DOHH2 (cell line): Measurements from ENCODE around the gene CDH22.

Experiments
- H3F3A ChIP-seq: fragments of 200-600 bp; sonication (generic), shearing (Covaris generic); 2 replicates; pipeline ENCODE4 v1.6.0; 2016; ENCODE audit warnings: antibody characterized with exemption, mild to moderate bottlenecking; ENCODE audit not compliant: control insufficient read depth, insufficient read depth
- H3K27ac ChIP-seq: fragments of 200-600 bp; sonication (generic); 2 replicates; pipeline ENCODE4 v1.5.1; 2014; ENCODE audit warnings: low read depth, mild to moderate bottlenecking, low read length, moderate library complexity
- H3K27me3 ChIP-seq: fragments of 200-600 bp; sonication (generic); 2 replicates; pipeline ENCODE4 v1.6.1; 2014; ENCODE audit warnings: mild to moderate bottlenecking, low read length, mixed read lengths; ENCODE audit not compliant: control insufficient read depth
- H3K36me3 ChIP-seq: fragments of 200-600 bp; sonication (generic); 2 replicates; pipeline ENCODE4 v1.6.1; 2014; ENCODE audit warnings: mild to moderate bottlenecking, low read length, moderate library complexity, mixed read lengths; ENCODE audit not compliant: control insufficient read depth
- H3K4me1 ChIP-seq: fragments of 200-600 bp; sonication (generic); 2 replicates; pipeline ENCODE4 v1.6.1; 2014; ENCODE audit warnings: mild to moderate bottlenecking, low read length, mixed read lengths; ENCODE audit not compliant: control insufficient read depth
- H3K4me2 ChIP-seq: fragments of 200-600 bp; sonication (generic); 2 replicates; pipeline ENCODE4 v1.6.0; 2014; ENCODE audit warnings: mild to moderate bottlenecking, low read length, moderate library complexity
- H3K4me3 ChIP-seq: fragments of 200-600 bp; sonication (generic); 2 replicates; pipeline ENCODE4 v1.5.1; 2014; ENCODE audit warnings: mild to moderate bottlenecking, low read length, mixed read lengths
- H3K79me2 ChIP-seq: fragments of 200-600 bp; sonication (generic); 2 replicates; pipeline ENCODE4 v1.6.1; 2014; ENCODE audit warnings: mild to moderate bottlenecking, low read length, mixed read lengths; ENCODE audit not compliant: control insufficient read depth
- H3K9me2 ChIP-seq: fragments of 200-600 bp; sonication (generic); replicated peaks from 2 replicates; pipeline ENCODE4 v1.6.1; 2014; ENCODE audit warnings: mild to moderate bottlenecking, low read length, mixed read lengths; ENCODE audit not compliant: control insufficient read depth
- H3K9me3 ChIP-seq: fragments of 200-600 bp; sonication (generic); 2 replicates; pipeline ENCODE4 v1.6.1; 2014; ENCODE audit warnings: antibody characterized with exemption, low read length, mixed read lengths; ENCODE audit not compliant: control insufficient read depth, insufficient read depth
- H4K20me1 ChIP-seq: fragments of 200-600 bp; sonication (generic); 2 replicates; pipeline ENCODE4 v1.6.0; 2014; ENCODE audit warnings: low read depth, mild to moderate bottlenecking, antibody characterized with exemption, low read length, moderate library complexity; ENCODE audit not compliant: control insufficient read depth, insufficient read depth
- CTCF ChIP-seq: fragments of 200-600 bp; sonication (generic); IDR thresholded peaks from one replicate; pipeline ENCODE4 v1.5.1; 2014; ENCODE audit warnings: antibody characterized with exemption, mild to moderate bottlenecking, low read depth, low read length; ENCODE audit not compliant: poor library complexity, severe bottlenecking
- EZH2phosphoT487 ChIP-seq: fragments of 200-600 bp; sonication (generic); IDR thresholded peaks from 2 replicates; pipeline ENCODE4 v1.6.1; 2017; ENCODE audit warnings: borderline replicate concordance, mild to moderate bottlenecking, antibody characterized with exemption, low read length, moderate library complexity, mixed read lengths

The CDH22 gene

GRCh38 chr20:46174469-46175126 is 133.7 kb downstream of the CDH22 start:
- Histone ChIP-seq H3K79me2 (no peaks in the 10 kb centered on the region), H3K4me1 (no peaks in the 10 kb centered on the region), H3K9me3 (no peaks in the 10 kb centered on the region), H3K4me3 (no peak overlapping the region), H4K20me1 (no peaks in the 10 kb centered on the region), H3K27me3 (peaks cover 6% of the 10 kb centered on the region), H3K9me2 (no peaks in the 10 kb centered on the region), H3K36me3 (no peaks in the 10 kb centered on the region), H3K4me2 (no peak overlapping the region), H3K27ac (no peak overlapping the region), H3F3A (no peaks in the 10 kb centered on the region)
- no peak for TF ChIP-seq EZH2phosphoT487
- no peak for TF ChIP-seq CTCF

GRCh38 chr20:46173652-46174468 is 134.4 kb downstream of the CDH22 start:
- H3K36me3 ChIP-seq = no peaks in the 10 kb centered on the region
- H3K27me3 ChIP-seq = peaks cover 3% of the 10 kb centered on the region; the same call in 1 of the 2 replicates
- TF ChIP-seq EZH2phosphoT487 (no peak), CTCF (no peak)
- no peak overlapping the region for H3K4me2 ChIP-seq
- H3K4me3 ChIP-seq = no peak overlapping the region
- H3K27ac ChIP-seq = no peak overlapping the region
- no peaks in the 10 kb centered on the region for H3K9me3 ChIP-seq
- no peaks in the 10 kb centered on the region for H4K20me1 ChIP-seq
- H3K9me2 ChIP-seq = no peaks in the 10 kb centered on the region
- no peaks in the 10 kb centered on the region for H3K4me1 ChIP-seq
- no peaks in the 10 kb centered on the region for H3F3A ChIP-seq
- H3K79me2 ChIP-seq = no peaks in the 10 kb centered on the region

GRCh38 chr20:46172961-46173536 is 135.2 kb downstream of the CDH22 start:
- H4K20me1 ChIP-seq = no peaks in the 10 kb centered on the region
- no peak overlapping the region for H3K4me3 ChIP-seq
- H3K9me2 ChIP-seq = no peaks in the 10 kb centered on the region
- H3K36me3 ChIP-seq = no peaks in the 10 kb centered on the region
- H3K27me3 ChIP-seq = no peaks in the 10 kb centered on the region
- no peaks in the 10 kb centered on the region for H3K4me1 ChIP-seq
- H3K4me2 ChIP-seq = no peak overlapping the region
- H3K79me2 ChIP-seq = no peaks in the 10 kb centered on the region
- no peak overlapping the region for H3K27ac ChIP-seq
- H3F3A ChIP-seq = no peaks in the 10 kb centered on the region
- TF ChIP-seq EZH2phosphoT487 = no peak
- no peak for TF ChIP-seq CTCF
- no peaks in the 10 kb centered on the region for H3K9me3 ChIP-seq
